Activated gamma-delta T cell treated with Interleukin-2 at 50 U/mL for 16 hours (primary cell): ENCODE data around the gene DPYD.

Experiments
- DNase-seq: peaks from one replicate; pipeline ENCODE4 v3.0.0-alpha.2; 2020

DPYD gene

GRCh38 chr1:97906567-97907241 is 14.1 kb downstream of the DPYD start:
- DNase-seq, result no peak

GRCh38 chr1:97905141-97905940 is 15.5 kb downstream of the DPYD start:
- DNase-seq, result no peak

GRCh38 chr1:97904534-97904933 is 16.3 kb downstream of the DPYD start:
- DNase-seq, result no peak

GRCh38 chr1:97903626-97904025 is 17.2 kb downstream of the DPYD start:
- no peak for DNase-seq

GRCh38 chr1:97902067-97902466 is 18.8 kb downstream of the DPYD start:
- no peak for DNase-seq

- DNase-seq, result no peak
These were observed 19.7 kb downstream of the DPYD start for GRCh38 chr1:97901017-97901658.

- DNase-seq, result no peak
These were observed 21.9 kb downstream of the DPYD start for GRCh38 chr1:97898948-97899347.

GRCh38 chr1:97895278-97895677 is 25.6 kb downstream of the DPYD start:
- no peak for DNase-seq

GRCh38 chr1:97893844-97894243 is 27.0 kb downstream of the DPYD start:
- DNase-seq, result no peak

GRCh38 chr1:97886199-97886598 is 34.6 kb downstream of the DPYD start:
- no peak for DNase-seq

- no peak for DNase-seq
These were observed 37.0 kb downstream of the DPYD start for GRCh38 chr1:97883823-97884222.

GRCh38 chr1:97877307-97877706 is 43.5 kb downstream of the DPYD start:
- no peak for DNase-seq

GRCh38 chr1:97875996-97876395 is 44.8 kb downstream of the DPYD start:
- no peak for DNase-seq

- DNase-seq, result no peak
These were observed 50.2 kb downstream of the DPYD start for GRCh38 chr1:97870589-97870988.

GRCh38 chr1:97869441-97869840 is 51.4 kb downstream of the DPYD start:
- no peak for DNase-seq

GRCh38 chr1:97867127-97867526 is 53.7 kb downstream of the DPYD start:
- no peak for DNase-seq

GRCh38 chr1:97864615-97865014 is 56.2 kb downstream of the DPYD start:
- DNase-seq, result no peak

GRCh38 chr1:97853221-97853620 is 67.6 kb downstream of the DPYD start:
- DNase-seq, result no peak

GRCh38 chr1:97849345-97850340 is 71.2 kb downstream of the DPYD start:
- no peak for DNase-seq

GRCh38 chr1:97845805-97846204 is 75.0 kb downstream of the DPYD start:
- no peak for DNase-seq

- no peak for DNase-seq
These were observed 76.2 kb downstream of the DPYD start for GRCh38 chr1:97844552-97845089.

- no peak for DNase-seq
These were observed 79.5 kb downstream of the DPYD start for GRCh38 chr1:97841338-97841737.
